GM10266 (cell line): Measurements from ENCODE around the gene MMP17.
"Not testable (repeated sequence)": the region's sequence is repeated elsewhere in the genome, so short reads cannot be mapped to it uniquely, and the experiment has no call there.

Experiments
- DNase-seq: peaks from one replicate; pipeline ENCODE4 v3.0.0; 2012; ENCODE audit errors: extremely low spot score
- CTCF ChIP-seq: IDR thresholded peaks from 2 replicates; pipeline ENCODE4 v1.5.1; 2012; ENCODE audit warnings: mild to moderate bottlenecking, low read depth; ENCODE audit not compliant: control insufficient read depth, insufficient read depth; ENCODE audit errors: missing control alignments

The MMP17 gene

GRCh38 chr12:131808744-131809371 is 19.3 kb upstream of the MMP17 start:
- peak; percentile 77 for DNase-seq
- TF ChIP-seq CTCF: no peak

- not testable (repeated sequence) for DNase-seq
Observed at GRCh38 chr12:131809476-131810254, 18.5 kb upstream of the MMP17 start.

GRCh38 chr12:131810726-131811125 is 17.5 kb upstream of the MMP17 start:
- no peak for TF ChIP-seq CTCF
- DNase-seq: no peak

- TF ChIP-seq CTCF: no peak
- no peak for DNase-seq
Observed at GRCh38 chr12:131815131-131815530, 13.1 kb upstream of the MMP17 start.

- TF ChIP-seq CTCF: no peak
- no peak for DNase-seq
Observed at GRCh38 chr12:131816495-131816894, 11.7 kb upstream of the MMP17 start.

GRCh38 chr12:131817241-131817640 is 11.0 kb upstream of the MMP17 start:
- no peak for DNase-seq
- TF ChIP-seq CTCF: no peak

GRCh38 chr12:131818821-131819585 is 9.2 kb upstream of the MMP17 start:
- no peak for TF ChIP-seq CTCF
- DNase-seq: no peak
